HEK293 (cell line): Measurements from ENCODE around the gene ABCB11.

ENCODE experiments used
- CTCF ChIP-seq: fragments of 450-650 bp; formaldehyde crosslinking; IDR thresholded peaks from 2 replicates; pipeline ENCODE4 v1.5.1; 2016; ENCODE audit warnings: missing biosample characterization, missing genetic modification characterization
- MYNN ChIP-seq: fragments of 450-650 bp; formaldehyde crosslinking; IDR thresholded peaks from 2 replicates; pipeline ENCODE4 v1.5.1; 2016; ENCODE audit warnings: missing biosample characterization, missing genetic modification characterization, borderline replicate concordance
- TRIM28 ChIP-seq: IDR thresholded peaks from 2 replicates; pipeline ENCODE4 v1.6.1; 2011; ENCODE audit warnings: low read length, control low read depth, borderline replicate concordance
- YY1 ChIP-seq: fragments of 450-650 bp; formaldehyde crosslinking; IDR thresholded peaks from 2 replicates; pipeline ENCODE4 v1.5.1; 2018; ENCODE audit warnings: missing biosample characterization, missing genetic modification characterization

DNA sequence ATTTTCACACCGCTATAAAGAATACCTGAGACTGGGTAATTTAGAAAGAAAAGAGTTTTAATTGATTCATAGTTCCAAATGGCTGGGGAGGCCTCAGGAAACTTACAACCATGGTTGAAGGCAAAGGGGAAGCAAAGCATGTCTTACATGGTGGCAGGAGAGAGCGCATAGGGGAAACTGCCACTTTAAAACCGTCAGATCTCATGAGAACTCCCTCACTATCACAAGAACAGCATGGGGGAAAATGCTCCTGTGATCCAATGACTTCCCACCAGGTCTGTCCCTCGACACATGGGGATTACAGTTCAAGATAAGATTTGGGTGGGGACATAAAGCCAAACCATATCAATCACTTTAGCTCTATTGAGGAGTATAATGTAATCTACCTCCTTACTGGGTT lies 53.5 kb downstream of the ABCB11 start:
- TF ChIP-seq CTCF (tag by site-specific recombination), result no peak
- TF ChIP-seq YY1 (tag by site-specific recombination), result no peak
- no peak for TF ChIP-seq TRIM28
- TF ChIP-seq MYNN (tag by site-specific recombination), result no peak
